ENCODE measurements around the gene GALR2. TPM values are rescaled to one million over a fixed set of nuclear protein-coding genes. Genes with fewer than 3 reads are reported as not detected.
A peak's percentile ranks its signal among the peaks of the same experiment; 100 is the strongest.

The GALR2 gene
- total RNA-seq, 1 donor from 2014 or later = 2.7 TPM

GRCh38 chr17:76079956-76080767, 5.6 kb downstream of the GALR2 start:
- intact Hi-C loops (cut with micrococcal nuclease) = loop anchor here (5.0 to 10.0 kb wide), 3 partner anchors 68 to 655 kb away; partner anchors contain the start of genes MFSD11, MRPL38 and SRSF2
- H3K4me3 Mint-ChIP-seq = no peak overlapping the region
- peaks cover 14% of the 10 kb centered on the region for H3K36me3 Mint-ChIP-seq (ENCODE audit: low read depth)
- peaks cover 39% of the 10 kb centered on the region for H3K27me3 Mint-ChIP-seq
- H3K27ac Mint-ChIP-seq = no peak overlapping the region
- peaks cover 19% of the 10 kb centered on the region for H3K4me1 Mint-ChIP-seq
- H3K9me3 Mint-ChIP-seq = no peaks in the 10 kb centered on the region
- DNase-seq = no peak

DNA sequence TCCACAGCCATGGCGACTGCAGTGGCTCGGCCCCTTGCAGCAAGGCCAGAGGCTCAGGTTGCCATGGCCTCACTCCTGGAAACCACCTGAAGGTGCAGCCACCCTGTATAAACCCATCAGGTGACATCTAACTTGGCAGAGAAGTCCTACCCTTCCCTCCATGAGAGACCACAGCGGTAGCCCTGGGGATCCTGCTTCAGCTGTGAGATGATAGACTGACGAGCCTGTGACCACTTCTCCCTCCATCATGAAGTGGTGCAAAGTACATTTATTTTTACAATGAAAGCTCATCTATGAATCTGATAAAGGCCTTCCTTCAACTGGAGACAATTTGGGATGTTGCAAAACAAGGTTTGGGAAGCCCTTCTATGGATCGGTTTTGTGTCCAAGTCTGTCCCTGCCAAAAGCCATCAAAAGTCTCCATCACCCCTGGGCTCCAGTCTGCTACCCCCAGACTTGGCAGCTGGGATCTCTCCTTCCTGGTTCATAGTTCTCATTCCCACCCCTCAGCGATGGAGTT, 6.2 kb downstream of the GALR2 start:
- DNase-seq = no peak
- no peaks in the 10 kb centered on the region for H3K9me3 Mint-ChIP-seq
- H3K36me3 Mint-ChIP-seq (ENCODE audit: low read depth) = peaks cover 16% of the 10 kb centered on the region
- H3K27me3 Mint-ChIP-seq = peaks cover 33% of the 10 kb centered on the region
- peak overlapping the region; percentile 45 for H3K27ac Mint-ChIP-seq
- intact Hi-C loops (cut with micrococcal nuclease) = no loop called here
- H3K4me1 Mint-ChIP-seq = peaks cover 13% of the 10 kb centered on the region
- no peak overlapping the region for H3K4me3 Mint-ChIP-seq

- peaks cover 26% of the 10 kb centered on the region for H3K27me3 Mint-ChIP-seq
- peaks cover 20% of the 10 kb centered on the region for H3K36me3 Mint-ChIP-seq (ENCODE audit: low read depth)
- no peak overlapping the region for H3K4me3 Mint-ChIP-seq
- intact Hi-C loops (cut with micrococcal nuclease) = no loop called here
- H3K27ac Mint-ChIP-seq = peak overlapping the region; percentile 45
- H3K4me1 Mint-ChIP-seq = peaks cover 9% of the 10 kb centered on the region
- H3K9me3 Mint-ChIP-seq = no peaks in the 10 kb centered on the region
- DNase-seq = no peak
Observed at GRCh38 chr17:76081295-76082210, 7.0 kb downstream of the GALR2 start.

GRCh38 chr17:76082326-76083251, 8.0 kb downstream of the GALR2 start:
- H3K36me3 Mint-ChIP-seq (ENCODE audit: low read depth) = peaks cover 22% of the 10 kb centered on the region

DNA sequence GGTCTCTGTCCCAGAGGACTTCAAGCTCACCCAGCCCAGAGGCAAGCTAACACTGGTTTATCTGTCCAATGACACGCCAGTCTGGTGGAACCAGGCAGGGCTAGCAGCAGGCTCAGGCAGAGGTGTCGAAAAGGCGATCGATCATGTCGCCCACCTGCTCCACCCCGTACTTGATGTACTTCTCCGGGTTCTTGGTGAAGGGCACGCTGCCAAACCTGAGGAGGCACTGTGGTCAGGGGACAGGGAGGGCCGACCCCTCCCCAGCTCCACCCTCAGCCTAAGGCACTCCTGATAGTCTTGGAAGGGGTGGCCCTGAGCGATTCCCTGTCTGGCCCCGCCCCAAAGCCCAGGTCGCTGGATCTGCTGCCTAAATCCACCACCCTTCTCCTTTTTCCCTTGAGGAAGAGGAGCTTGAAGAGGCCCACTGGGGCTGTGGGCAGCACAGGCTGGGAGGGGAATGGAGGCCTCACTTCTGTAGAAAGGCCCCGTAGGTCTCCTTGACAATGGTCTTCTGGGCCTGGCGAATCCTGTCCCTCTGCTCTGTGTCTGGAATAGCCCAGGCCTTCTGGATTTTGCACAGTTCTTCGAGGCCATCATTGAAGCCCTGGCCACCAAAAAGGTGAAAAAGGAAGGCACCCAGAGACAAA, 9.1 kb downstream of the GALR2 start:
- H3K9me3 Mint-ChIP-seq = no peaks in the 10 kb centered on the region
- peaks cover 26% of the 10 kb centered on the region for H3K36me3 Mint-ChIP-seq (ENCODE audit: low read depth)
- H3K4me3 Mint-ChIP-seq = no peak overlapping the region
- H3K27ac Mint-ChIP-seq = no peak overlapping the region
- peaks cover 10% of the 10 kb centered on the region for H3K27me3 Mint-ChIP-seq
- intact Hi-C loops (cut with micrococcal nuclease) = no loop called here
- peaks cover 1% of the 10 kb centered on the region for H3K4me1 Mint-ChIP-seq
- DNase-seq = no peak

More at GRCh38 chr17:76082326-76083251, 8.0 kb downstream of the GALR2 start:
- peaks cover 4% of the 10 kb centered on the region for H3K4me1 Mint-ChIP-seq
- H3K27ac Mint-ChIP-seq = no peak overlapping the region
- H3K9me3 Mint-ChIP-seq = no peaks in the 10 kb centered on the region
- H3K27me3 Mint-ChIP-seq = peaks cover 16% of the 10 kb centered on the region
- H3K4me3 Mint-ChIP-seq = no peak overlapping the region
- DNase-seq = no peak
- intact Hi-C loops (cut with micrococcal nuclease) = no loop called here

- intact Hi-C loops (cut with micrococcal nuclease) = no loop called here
- no peak for DNase-seq
- Mint-ChIP-seq H3K36me3 (ENCODE audit: low read depth) (peaks cover 36% of the 10 kb centered on the region), H3K27me3 (no peaks in the 10 kb centered on the region), H3K27ac (no peak overlapping the region), H3K4me1 (no peaks in the 10 kb centered on the region), H3K4me3 (no peak overlapping the region), H3K9me3 (no peaks in the 10 kb centered on the region)
Observed at GRCh38 chr17:76085066-76085730, 10.6 kb downstream of the GALR2 start.

- no peak overlapping the region for H3K4me3 Mint-ChIP-seq
- no peak overlapping the region for H3K27ac Mint-ChIP-seq
- H3K9me3 Mint-ChIP-seq = no peaks in the 10 kb centered on the region
- intact Hi-C loops (cut with micrococcal nuclease) = no loop called here
- no peaks in the 10 kb centered on the region for H3K4me1 Mint-ChIP-seq
- H3K27me3 Mint-ChIP-seq = no peaks in the 10 kb centered on the region
- DNase-seq = no peak
- peaks cover 36% of the 10 kb centered on the region for H3K36me3 Mint-ChIP-seq (ENCODE audit: low read depth)
Observed at GRCh38 chr17:76085731-76086366, 11.3 kb downstream of the GALR2 start.

DNA sequence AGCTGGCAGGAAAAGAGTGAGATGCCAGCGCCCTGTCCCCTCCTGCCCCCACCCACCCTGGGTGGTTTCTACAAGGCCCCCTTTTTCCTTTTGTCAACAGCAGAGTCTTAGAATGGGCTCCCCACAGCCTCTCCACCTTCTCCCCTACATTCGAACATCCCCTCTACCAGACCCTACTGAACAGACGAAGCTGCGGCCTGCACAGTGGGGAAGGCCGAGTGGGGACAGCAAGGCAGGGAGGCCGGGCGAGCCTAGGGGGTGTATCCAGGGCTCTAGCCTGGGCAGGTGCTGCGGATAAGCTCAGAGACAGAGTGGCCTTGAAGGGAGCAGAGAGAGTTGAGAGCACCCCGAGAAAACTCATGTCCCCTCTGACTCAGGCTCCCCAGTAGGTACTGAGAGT, 11.8 kb downstream of the GALR2 start:
- no peaks in the 10 kb centered on the region for H3K9me3 Mint-ChIP-seq
- intact Hi-C loops (cut with micrococcal nuclease) = no loop called here
- no peak overlapping the region for H3K4me3 Mint-ChIP-seq
- DNase-seq = no peak
- peaks cover 39% of the 10 kb centered on the region for H3K36me3 Mint-ChIP-seq (ENCODE audit: low read depth)
- no peak overlapping the region for H3K27ac Mint-ChIP-seq
- H3K4me1 Mint-ChIP-seq = no peaks in the 10 kb centered on the region
- H3K27me3 Mint-ChIP-seq = no peaks in the 10 kb centered on the region

DNA sequence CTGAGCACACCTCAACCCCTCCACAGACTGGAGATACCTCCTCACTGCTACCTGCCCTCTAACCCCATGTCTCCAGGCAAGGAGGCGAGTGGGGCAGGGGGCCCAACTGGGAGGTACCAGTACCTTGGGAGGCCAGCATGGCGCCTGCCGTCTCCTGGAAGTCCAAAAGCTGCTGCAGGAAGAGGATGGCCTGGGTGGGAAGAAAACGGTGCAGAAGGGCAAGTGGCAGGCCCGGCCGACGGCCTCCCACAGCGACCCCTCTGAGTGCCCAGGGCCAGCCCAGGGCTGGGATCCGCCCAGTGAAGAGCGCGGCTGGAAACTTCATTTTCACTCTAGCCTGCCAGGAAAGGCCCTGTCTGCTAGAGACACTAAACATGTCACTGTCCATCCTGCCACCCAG, 12.9 kb downstream of the GALR2 start:
- Mint-ChIP-seq H3K4me3 (no peak overlapping the region), H3K27me3 (no peaks in the 10 kb centered on the region), H3K9me3 (no peaks in the 10 kb centered on the region), H3K27ac (no peak overlapping the region), H3K4me1 (peaks cover 3% of the 10 kb centered on the region), H3K36me3 (ENCODE audit: low read depth) (peaks cover 41% of the 10 kb centered on the region)
- DNase-seq = no peak
- intact Hi-C loops (cut with micrococcal nuclease) = no loop called here

- Mint-ChIP-seq H3K4me3 (no peak overlapping the region), H3K27me3 (no peaks in the 10 kb centered on the region), H3K9me3 (no peaks in the 10 kb centered on the region), H3K36me3 (ENCODE audit: low read depth) (peaks cover 41% of the 10 kb centered on the region), H3K4me1 (peaks cover 3% of the 10 kb centered on the region), H3K27ac (no peak overlapping the region)
- intact Hi-C loops (cut with micrococcal nuclease) = no loop called here
- no peak for DNase-seq
Observed at GRCh38 chr17:76088041-76088867, 13.7 kb downstream of the GALR2 start.

- no peak overlapping the region for H3K27ac Mint-ChIP-seq
- no peaks in the 10 kb centered on the region for H3K27me3 Mint-ChIP-seq
- peaks cover 41% of the 10 kb centered on the region for H3K36me3 Mint-ChIP-seq (ENCODE audit: low read depth)
Observed at GRCh38 chr17:76088868-76089576, 14.4 kb downstream of the GALR2 start.

More at GRCh38 chr17:76088868-76089576, 14.4 kb downstream of the GALR2 start:
- Mint-ChIP-seq H3K4me1 (peaks cover 3% of the 10 kb centered on the region), H3K4me3 (no peak overlapping the region), H3K9me3 (no peaks in the 10 kb centered on the region)
- DNase-seq = no peak
- intact Hi-C loops (cut with micrococcal nuclease) = no loop called here

All from activated CD4-positive, alpha-beta T cell treated with anti-CD3 and anti-CD28 coated beads, Interleukin-2, amount 10 ng/mL, durations not matched to agents 24 days and 14 days (primary cell).